UCSD-AML1 (cell line): ENCODE measurements around the gene ARHGEF26.

Experiments used
- DNase-seq: peaks from one replicate; lab custom pipeline; 2025; ENCODE audit not compliant: unreplicated experiment; lab: John Stamatoyannopoulos, UW

Gene ARHGEF26

DNA sequence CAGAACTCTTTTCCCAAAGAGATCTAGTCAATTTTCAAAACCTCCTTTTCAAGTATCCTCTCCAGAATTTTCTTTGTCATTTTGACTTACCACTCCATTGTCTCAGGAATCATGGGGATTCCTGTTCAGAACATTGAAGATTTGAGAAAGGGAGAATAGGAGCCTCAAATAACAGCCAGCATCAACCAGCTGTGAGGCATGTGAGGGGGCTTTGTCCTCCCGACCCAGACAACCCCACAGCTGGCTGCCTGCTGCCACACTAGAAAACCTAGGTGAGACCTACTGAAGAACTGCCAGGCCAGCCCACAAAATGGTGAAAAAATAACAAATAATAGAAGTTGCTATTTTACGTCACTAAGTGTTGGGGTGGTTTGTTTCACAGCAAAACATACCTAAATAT is 5.9 kb upstream of the ARHGEF26 start:
- no peak for DNase-seq

DNA sequence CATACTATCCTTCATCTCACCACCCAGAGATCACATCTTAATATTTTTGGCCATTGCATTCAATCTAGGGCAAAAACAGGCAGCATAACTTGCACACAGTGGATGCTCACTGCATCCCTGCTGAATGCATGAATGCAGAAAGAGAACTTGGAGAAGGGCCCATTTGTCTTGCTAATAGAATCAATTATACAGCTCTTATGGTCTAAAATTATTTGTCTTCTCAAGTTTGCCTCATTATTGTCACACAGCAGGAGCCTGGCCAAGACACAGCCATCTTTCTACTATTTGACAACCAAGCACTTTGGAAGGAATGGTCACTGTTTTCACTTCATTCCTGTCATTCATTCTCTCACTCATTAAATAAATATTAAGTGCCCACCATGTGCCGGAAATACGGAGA is 1.2 kb upstream of the ARHGEF26 start:
- DNase-seq = no peak

DNA sequence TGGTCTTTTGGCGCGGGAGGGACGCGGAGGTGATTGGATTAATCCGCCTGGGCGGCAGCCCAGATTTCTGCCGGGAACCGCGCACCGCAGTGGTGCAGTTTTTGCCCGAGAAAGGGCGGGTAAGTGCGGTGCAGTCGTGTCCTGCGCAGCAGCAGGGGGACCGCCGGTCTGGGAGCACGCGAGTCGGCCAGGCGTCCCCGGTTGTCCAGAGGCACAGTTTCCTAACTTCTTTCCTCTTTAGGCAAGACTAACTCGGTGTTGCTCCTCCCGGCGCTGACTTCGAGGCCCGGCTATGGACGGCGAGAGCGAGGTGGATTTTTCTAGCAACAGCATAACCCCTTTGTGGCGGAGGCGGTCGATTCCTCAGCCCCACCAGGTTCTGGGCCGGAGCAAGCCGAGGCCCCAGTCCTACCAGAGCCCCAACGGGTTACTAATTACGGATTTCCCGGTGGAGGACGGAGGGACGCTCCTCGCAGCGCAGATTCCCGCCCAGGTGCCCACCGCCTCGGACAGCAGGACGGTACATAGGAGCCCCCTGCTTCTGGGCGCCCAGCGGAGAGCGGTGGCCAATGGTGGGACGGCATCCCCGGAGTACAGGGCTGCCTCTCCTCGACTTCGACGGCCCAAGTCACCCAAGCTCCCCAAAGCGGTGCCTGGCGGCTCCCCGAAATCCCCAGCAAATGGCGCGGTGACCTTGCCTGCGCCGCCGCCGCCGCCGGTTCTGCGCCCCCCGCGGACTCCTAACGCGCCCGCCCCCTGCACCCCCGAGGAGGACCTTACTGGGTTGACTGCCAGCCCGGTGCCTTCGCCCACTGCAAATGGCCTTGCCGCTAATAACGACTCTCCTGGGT is 736 bp downstream of the ARHGEF26 start:
- no peak for DNase-seq

DNA sequence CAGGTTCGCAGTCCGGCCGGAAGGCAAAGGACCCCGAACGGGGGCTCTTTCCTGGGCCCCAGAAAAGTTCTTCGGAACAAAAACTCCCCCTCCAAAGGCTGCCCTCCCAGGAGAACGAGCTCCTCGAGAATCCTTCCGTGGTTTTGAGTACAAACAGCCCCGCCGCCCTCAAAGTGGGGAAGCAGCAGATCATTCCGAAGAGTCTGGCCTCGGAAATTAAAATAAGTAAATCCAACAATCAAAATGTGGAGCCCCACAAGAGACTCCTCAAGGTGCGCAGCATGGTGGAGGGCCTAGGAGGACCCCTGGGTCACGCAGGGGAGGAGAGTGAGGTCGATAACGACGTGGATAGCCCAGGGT is 1.3 kb downstream of the ARHGEF26 start:
- no peak for DNase-seq

DNA sequence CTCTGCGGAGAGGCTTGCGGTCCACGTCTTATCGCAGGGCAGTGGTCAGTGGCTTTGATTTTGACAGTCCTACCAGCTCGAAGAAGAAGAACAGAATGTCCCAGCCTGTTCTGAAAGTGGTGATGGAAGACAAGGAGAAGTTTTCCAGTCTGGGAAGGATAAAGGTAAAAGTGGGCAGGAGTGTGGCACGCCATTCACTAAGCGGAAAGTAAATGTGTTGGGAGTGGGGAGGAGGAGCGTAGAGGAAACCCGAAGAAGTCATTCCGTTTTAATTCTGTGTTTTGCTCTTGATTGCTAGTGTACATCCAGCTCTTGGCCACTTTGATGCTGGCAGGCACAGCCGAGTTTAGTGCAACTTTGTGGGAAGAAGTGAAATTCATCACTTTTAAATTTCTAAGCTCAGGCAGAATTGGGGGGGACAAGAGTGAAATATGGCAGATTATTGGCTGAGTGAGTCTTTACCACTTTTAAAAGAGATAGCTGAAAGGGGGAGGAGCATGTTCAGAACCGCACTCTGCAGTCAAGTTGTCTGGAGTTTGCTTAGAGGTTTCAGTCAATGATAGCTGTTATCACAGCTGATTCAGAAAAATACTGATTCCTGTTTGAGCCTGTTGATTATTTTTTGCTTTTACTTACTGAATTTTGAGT is 1.8 kb downstream of the ARHGEF26 start:
- no peak for DNase-seq

DNA sequence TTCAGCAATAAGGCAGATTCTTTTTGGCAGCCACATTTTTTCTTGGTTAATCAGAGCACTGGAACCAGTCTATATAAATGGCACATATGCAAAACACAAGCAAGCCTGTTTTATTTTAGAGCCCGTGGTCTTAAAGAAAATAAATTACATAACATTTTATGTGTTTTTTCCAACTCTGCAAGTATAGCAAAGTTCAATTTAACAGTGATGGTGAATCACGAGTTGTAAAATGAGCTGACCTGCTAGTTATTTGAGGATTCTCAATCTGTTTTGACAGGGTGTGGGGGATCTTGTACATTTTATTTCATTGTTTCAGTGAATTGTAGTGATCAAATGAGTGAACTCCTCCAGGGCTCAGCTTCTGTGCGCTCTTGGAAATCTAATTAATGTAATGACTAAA is 2.7 kb downstream of the ARHGEF26 start:
- no peak for DNase-seq

DNA sequence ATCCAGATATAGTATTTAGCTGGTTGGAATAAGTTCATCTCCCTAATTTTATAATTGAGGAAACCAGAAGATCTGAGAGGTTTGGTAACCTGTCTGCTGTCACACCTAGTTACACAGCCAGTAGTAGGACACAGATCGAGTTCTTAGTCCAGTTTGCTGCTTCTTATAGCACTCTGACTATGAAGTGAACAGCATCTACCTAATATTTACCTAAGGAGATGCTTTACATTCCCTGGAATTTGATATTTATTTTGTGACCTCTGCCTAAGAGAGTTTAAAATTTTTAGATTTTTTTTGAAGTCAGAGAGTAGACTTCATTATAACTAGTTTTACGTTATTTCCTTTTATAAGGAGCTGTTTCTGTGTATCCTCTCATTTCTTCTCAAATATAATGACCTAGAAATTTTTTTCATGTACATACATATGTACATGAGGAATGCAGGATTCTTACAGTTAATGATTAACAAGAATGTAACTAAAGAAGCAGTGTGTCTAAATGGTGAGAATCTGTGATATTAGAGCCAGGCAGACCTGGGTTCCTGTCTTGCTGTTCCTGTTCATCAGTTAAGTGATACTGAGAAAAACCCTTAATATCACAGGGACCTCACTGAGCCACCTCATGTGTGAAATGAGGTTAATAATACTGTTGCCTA is 4.3 kb downstream of the ARHGEF26 start:
- no peak for DNase-seq

DNA sequence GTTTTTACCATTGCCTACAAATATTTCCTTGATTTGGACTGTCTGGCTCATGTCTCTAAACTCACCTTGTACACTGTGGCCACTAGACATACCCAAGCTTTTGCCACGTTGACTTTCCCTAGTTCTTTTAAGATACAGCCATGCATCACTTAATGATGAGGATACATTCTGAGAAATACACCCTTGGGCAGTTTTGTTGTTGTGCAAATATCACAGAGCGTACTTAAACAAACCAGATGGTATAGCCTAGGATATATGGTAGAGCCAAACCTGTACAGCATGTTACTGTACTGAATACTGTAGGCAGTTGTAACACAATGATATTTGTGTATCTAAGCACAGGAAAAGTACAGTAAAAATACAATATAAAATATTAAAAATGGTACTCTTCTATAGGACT is 5.5 kb downstream of the ARHGEF26 start:
- no peak for DNase-seq

DNA sequence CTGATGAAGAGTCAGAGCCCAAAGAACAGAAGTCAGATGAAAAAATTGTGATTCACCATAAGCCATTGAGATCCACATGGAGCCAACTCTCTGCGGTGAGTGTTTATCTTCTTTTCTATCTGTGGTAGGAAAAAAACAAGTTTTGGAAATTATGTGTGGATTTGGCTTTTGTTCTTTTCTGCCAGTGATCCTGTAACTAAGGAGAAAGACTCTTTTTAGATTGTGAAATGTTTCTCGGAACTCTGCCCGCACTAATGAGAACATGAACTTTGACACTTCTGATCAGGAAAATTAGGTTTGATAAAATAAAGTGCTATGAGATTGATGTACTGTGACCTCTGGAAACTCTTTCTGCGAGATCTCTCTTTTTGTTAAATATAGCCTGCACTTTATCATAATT is 8.4 kb downstream of the ARHGEF26 start:
- DNase-seq = no peak

DNA sequence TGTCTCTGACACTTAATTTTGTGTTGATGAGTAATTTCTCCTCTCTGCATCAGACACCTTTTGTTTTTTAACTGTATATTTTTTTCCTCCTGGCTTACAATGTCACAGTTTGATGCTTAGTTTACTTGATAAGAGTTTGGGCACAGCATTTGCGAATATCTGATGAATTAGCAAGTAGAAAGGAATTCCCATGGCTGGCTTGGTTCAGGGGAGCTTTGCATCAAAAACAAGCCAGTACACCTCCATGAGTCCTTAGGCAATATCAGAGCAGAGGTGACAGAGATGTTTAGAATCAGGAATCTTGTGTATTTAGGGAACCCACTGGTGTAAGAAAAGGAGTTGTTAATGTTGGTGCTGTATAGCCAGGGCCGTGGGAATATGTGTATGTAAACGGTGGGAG is 9.3 kb downstream of the ARHGEF26 start:
- no peak for DNase-seq

DNA sequence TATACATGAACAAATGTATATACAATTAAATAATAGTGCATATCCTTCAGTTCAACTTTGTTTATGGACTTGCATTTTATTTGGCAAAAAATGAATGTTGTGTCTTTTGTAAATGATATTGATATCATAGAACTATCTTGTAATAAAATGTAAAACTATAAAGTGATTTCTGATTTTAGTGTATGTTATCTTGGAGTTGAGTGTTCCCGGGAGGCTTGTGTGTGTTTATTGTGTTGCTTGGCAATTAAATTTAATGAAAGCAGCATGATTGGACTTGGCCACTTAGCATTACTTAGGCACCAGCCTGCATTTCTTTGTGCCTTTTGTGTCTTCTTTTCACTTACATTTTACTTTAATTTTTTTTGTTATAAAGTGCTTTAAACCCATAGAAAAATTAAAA is 10.6 kb downstream of the ARHGEF26 start:
- no peak for DNase-seq

DNA sequence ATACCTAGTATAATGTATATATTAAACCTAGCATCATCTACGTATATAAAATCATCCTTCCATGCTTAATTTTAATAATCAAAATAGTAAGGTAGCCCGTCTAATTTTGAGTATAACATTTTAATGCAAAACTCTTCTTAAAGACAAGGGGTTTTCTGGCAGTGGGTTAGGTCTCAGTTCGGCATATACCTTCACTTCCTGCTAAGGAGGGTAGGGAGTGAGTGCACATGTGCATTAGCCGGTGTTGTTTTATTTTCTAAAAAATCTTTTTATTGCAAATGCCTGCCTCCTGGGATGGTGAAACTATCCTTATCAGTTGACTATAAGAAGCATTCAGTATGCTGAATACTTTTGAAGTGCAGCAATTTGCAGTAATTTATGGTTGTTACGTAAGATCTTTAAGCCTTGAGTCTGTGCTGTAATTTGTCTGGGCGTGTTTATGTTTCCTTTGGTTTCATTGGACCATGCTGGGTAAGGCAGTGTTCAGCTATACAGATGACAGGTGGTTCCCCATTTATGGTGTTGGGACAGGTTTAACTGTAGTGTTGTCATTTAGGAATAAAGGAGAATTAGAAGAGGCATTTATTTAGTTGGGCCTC is 11.7 kb downstream of the ARHGEF26 start:
- no peak for DNase-seq

DNA sequence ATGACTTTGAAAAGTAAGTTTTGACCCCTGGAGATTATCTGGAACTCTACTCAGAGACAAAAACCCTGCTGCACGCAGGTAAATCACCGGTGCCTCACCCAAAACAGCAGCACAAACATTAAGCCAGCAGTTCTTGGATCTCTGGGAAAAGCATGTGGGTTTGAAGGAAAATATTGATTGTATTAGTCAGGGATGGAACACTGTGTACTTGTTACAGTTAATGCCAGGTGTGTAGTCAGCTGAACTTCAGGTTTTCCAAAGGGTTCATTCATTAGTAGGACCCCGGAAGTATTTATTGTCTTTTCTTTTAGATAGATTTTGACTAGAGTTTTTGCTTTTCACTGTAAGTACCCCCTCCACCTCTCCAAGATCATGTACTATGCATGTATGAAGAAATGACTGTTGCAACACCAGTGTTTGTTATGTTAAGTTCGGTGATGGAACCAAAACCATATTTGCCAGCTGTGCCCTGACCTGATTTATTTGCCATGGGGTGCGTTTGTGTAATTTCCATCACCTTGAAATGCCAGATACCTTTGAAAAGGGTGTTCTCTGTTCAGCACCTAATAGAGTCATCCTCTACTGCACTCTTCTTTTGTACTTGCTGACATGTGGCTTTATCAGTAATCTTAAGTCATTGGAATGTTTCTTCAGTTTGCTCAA is 14.5 kb downstream of the ARHGEF26 start:
- DNase-seq = no peak

DNA sequence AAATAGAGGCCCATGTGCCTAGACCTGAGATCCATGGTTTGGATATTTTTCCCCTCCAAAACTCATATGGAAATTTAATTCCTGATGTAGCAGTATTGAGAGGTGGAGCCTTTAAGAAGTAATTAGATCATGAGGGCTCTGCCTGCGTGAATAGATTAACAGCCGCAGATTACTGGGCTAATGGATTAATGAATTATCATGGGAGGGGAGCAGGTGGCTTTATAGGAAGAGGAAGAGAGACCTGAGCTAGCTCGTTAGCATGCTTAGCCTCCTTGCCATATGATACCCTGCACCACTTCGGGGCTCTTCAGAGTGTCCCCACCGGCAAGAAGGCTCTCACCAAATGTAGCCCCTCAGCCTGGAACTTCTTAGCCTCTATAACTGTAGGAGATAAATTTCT is 15.8 kb downstream of the ARHGEF26 start:
- DNase-seq = no peak

DNA sequence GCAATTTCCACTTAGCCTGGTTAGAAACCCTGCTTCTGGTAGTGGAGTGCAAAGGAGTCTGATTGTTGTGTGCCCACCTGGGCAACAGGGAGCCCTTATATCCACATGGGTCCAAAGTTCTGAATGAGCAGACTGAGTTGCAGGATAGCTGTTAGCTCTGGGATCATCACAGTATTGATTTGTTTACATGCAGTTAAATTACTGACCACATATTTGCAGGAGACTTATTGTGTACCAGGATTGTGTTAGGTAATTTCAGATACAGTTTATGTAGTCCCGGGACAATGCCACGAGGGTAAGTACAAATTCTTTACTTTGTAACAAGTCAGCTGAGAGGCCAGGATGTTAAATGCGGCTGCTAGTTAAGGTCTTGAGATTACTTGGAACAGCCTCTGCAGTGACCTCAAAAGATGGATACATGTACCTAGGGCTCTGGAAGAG is 18.8 kb downstream of the ARHGEF26 start:
- no peak for DNase-seq

DNA sequence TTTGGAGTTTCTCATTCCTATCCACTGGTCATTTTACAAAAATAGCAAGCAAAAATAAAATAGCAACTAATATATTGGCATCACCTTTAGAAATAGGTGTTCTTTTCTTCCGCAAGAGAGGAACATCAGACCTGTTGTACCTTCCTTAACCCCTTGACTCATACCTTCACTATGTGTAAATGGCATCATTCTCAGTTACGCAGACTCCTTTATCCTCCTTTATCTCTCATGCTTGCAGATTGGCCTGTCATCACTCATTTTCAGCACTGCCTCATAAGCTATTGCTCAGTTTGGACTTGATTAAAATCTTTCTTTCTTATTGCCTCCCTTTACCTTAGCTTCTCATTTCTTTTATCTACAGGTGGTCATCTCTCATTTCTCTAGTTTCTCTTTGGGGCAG is 21.4 kb downstream of the ARHGEF26 start:
- DNase-seq = no peak

DNA sequence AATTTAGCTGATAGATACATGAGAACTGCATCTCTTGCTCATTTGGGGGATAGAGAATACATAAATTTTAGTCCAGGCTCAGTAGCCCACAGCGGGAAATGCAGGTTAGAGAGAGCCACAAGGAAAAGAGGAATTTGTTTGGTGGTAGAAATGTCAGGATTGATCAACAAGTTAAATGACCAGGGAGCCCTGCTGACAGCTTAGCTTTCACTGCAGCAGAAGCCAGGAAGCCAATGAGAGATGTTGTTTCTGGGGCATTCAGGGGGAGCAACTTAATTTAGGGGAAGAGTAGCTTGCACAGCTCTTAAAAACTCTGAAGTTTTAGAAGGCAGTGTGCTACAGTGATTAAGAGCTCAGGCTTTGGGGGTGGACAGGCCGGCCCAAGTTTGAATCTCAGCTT is 22.7 kb downstream of the ARHGEF26 start:
- no peak for DNase-seq

DNA sequence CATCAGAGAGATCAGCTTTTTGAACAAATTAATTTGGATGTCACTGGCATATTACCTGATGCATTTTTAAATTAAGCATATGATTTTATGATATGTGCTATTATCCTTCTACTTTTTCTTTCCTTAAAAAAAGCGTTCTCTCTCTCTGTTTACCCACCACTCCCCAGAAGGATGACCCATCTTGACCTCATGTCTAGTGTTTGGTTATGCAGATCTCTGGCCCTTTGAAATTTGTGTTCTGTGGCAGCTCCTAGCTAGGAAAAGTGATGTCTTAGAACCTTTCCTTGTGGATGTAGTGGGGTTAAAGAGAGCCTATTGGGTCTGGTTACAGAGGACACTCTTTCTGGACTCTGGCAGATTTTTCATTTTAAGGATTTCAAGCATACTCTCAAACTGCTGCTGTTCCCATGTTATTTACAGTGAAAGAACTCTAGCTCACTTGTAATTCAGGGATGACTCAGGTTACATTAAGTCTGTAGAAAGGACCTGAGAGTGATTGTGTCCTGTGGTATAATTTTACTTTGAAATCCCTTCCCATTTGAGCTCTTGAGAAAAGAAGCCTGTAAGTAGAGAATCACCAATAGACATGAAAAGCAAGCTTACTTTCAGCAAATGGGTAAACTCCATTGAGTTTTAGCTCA is 23.8 kb downstream of the ARHGEF26 start:
- DNase-seq = no peak

DNA sequence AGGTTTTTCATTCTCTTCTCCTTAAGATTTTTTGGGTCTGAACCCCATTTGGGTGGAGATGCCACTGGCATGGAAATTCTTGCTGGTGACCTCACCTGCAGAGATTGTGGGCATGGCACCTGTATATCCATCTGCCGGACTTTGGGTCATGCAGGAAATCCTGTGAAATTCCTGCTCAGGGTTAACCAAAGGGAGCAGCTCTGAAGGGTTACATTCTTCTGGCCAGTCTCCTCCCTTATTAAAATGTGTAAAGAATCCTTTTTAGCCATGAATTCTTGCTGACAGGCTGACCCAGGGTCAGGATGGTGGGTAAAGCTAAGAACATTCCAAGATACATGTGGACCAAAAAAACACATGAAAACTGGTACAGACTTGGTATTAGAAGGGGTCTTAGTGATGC is 27.4 kb downstream of the ARHGEF26 start:
- no peak for DNase-seq

DNA sequence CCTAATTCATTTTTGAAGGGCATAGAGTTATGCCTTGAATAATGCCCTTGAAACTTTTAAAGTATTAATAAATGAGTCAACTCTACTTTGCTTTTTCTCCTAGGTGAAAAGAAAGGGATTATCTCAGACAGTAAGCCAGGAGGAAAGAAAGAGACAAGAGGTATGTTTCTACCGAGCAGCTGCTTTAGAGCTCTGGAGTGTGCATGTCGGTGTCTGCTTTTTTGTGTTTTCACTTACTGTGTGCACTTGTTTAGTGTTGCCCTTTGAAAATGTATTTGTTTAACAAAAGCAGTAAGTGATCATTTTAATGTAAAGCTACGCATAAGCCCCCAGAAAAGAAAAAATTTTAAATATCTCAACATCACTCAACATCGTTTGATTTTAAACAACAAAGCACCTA is 28.1 kb downstream of the ARHGEF26 start:
- no peak for DNase-seq

DNA sequence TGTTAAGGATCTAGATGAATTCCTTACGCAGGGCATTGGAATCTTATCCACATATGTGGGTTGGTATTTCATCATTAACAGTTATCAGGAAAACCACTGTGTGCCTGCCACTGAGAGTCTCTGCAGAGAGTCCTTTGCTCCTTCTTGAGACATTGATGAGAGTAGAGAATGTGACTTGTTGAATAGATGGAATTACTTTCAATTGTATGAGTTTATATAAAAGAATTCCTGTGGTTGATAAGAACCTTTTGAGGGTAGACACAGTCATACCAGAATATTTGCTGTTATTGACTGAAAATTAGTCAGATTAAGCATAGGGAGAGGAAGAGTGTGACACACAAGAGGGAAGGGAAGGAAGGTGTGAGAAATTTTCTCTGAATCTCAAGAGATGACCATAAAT is 30.8 kb downstream of the ARHGEF26 start:
- DNase-seq = no peak
